Measurements from ENCODE around the gene MRGPRD.

DNA sequence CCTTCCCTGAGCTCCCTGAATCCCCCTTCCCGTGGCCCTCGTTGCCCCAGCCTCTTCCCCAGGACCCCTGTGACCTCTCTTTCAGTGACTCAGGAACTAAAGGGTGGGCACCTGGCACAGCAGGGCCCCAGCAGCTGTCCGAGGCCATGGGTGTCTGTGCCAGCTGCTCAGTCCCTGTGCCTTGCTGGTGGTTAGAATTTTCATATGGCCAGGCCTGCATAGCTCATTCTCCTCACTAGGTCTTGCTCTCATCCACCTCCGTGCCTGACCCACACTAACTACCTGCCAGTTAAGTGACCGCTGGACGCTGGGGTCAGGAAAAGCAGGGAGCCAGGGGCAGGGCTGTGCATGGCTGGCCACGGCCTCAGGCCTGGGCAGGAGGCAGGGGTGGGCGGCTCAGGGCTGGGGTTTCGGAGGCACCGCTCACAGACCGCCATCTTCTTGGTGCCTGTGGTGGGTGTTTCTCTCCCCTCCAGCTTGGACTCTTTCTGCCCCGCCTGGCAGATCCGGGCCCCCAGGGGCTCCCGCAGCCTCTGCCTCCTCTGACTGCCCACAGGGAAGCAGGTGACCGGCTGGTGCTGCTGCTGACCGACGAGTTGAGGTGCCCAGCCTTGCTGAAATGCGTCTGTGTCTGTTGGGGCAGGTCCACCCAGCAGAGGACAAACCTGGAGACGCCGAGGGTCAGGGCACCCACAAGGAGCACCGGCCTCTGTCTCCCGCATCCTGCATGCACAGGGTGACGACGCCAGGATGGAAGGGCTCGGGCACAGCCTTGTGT, 20.3 kb downstream of the MRGPRD start:
- TF ChIP-seq CTCF (conservative IDR thresholded peaks at IDR 0.05 in 1 of 2, IDR thresholded peaks at IDR 0.05 in 1 of 2; ENCODE audit: low read depth in 1 of 2, low read length in 2 of 2) (no peak), EZH2 (IDR thresholded peaks at IDR 0.05; ENCODE audit: low read length, missing control alignments) (no peak)

Data from fibroblast of lung (primary cell).